GM12864 (cell line): ENCODE results near the gene CTDP1.

Experiments
- DNase-seq: peaks from one replicate; pipeline ENCODE4 v3.0.0-alpha.2; 2011; ENCODE audit warnings: low read depth
- H3K4me3 ChIP-seq: 2 replicates; pipeline ENCODE4 v1.5.1; 2011; ENCODE audit warnings: mild to moderate bottlenecking, low read depth, low read length, control low read depth
- TF ChIP-seq, protein P1 (sequence below): IDR thresholded peaks from 2 replicates; pipeline ENCODE4 v1.5.1; 2011; ENCODE audit warnings: low read depth, mild to moderate bottlenecking, moderate library complexity, low read length, control low read depth, inconsistent platforms; ENCODE audit errors: missing control alignments

Gene CTDP1, protein sequence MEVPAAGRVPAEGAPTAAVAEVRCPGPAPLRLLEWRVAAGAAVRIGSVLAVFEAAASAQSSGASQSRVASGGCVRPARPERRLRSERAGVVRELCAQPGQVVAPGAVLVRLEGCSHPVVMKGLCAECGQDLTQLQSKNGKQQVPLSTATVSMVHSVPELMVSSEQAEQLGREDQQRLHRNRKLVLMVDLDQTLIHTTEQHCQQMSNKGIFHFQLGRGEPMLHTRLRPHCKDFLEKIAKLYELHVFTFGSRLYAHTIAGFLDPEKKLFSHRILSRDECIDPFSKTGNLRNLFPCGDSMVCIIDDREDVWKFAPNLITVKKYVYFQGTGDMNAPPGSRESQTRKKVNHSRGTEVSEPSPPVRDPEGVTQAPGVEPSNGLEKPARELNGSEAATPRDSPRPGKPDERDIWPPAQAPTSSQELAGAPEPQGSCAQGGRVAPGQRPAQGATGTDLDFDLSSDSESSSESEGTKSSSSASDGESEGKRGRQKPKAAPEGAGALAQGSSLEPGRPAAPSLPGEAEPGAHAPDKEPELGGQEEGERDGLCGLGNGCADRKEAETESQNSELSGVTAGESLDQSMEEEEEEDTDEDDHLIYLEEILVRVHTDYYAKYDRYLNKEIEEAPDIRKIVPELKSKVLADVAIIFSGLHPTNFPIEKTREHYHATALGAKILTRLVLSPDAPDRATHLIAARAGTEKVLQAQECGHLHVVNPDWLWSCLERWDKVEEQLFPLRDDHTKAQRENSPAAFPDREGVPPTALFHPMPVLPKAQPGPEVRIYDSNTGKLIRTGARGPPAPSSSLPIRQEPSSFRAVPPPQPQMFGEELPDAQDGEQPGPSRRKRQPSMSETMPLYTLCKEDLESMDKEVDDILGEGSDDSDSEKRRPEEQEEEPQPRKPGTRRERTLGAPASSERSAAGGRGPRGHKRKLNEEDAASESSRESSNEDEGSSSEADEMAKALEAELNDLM

DNA sequence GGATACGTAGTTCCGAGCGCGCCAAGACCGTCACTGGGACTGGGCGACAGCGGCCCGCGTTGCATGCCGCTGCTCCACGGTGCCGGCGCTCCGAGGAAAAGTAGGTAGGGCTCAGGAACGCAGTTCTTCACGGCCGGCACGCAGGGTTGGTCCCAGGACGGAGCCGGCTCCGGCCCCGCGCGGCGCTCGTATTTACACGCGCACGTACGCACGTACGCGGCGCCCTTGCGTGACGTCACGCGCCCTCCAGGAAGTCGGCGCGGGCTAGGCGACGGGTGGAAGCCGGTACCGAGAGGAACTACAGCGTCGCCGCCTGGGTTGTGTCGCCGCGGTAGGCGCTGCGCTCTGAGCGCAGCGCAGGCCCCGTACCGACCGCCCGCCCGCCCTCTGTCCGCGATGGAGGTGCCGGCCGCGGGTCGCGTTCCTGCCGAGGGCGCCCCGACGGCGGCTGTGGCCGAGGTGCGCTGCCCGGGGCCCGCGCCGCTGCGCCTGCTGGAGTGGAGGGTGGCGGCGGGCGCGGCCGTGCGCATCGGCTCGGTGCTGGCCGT lies at the start of gene CTDP1:
TSS of gene CTDP1 (plus strand) at position 252 of the 548 bp plus-strand sequence. CDS start at position 397, 145 bp downstream.
- DNase-seq: peak; percentile 78
- peak within 1 kb of the TSS; percentile 94 for H3K4me3 ChIP-seq
- TF ChIP-seq, protein P1, sequence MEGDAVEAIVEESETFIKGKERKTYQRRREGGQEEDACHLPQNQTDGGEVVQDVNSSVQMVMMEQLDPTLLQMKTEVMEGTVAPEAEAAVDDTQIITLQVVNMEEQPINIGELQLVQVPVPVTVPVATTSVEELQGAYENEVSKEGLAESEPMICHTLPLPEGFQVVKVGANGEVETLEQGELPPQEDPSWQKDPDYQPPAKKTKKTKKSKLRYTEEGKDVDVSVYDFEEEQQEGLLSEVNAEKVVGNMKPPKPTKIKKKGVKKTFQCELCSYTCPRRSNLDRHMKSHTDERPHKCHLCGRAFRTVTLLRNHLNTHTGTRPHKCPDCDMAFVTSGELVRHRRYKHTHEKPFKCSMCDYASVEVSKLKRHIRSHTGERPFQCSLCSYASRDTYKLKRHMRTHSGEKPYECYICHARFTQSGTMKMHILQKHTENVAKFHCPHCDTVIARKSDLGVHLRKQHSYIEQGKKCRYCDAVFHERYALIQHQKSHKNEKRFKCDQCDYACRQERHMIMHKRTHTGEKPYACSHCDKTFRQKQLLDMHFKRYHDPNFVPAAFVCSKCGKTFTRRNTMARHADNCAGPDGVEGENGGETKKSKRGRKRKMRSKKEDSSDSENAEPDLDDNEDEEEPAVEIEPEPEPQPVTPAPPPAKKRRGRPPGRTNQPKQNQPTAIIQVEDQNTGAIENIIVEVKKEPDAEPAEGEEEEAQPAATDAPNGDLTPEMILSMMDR: no peak

DNA sequence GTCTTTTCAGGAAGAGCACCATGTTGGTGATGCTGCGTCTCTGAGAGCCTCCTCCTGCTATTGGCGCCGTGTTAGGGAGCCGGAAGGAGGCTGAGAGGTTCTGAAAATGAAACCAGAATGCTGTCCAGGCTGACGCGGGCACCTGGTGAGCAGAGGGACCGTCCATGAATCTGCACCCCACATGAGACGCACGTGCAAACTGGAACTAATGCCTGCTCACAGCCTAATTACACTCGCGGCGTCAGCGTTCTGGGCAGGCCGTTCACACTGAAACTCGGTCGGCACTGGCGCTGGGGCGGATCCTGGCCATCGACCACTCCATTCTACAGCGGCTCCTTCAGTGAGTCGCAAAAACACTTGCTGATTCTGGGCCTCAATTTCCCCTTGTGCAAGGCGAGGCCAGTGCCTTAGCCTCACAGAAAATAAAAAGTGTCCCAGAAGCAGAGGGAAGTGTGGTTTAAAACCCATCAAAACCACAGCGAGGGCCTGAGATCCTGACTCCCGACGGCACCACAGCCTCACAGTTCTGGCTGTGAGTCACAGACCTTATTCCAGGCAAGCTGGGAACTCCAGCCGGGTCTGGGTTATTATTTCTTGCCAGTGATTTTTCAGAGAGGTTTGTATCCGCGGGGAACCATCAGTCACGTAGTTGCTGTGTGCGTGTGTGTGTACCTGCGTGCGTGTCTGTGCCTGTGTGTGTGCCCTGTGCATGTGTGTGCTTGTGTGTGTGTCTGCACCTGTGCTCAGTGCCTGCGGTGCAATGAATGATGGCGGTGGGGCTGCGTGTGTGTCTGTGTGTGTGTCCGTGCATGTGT lies 49.1 kb upstream of the CTDP1 start:
- H3K4me3 ChIP-seq: no peak overlapping the region
- TF ChIP-seq, protein P1: no peak
- no peak for DNase-seq

DNA sequence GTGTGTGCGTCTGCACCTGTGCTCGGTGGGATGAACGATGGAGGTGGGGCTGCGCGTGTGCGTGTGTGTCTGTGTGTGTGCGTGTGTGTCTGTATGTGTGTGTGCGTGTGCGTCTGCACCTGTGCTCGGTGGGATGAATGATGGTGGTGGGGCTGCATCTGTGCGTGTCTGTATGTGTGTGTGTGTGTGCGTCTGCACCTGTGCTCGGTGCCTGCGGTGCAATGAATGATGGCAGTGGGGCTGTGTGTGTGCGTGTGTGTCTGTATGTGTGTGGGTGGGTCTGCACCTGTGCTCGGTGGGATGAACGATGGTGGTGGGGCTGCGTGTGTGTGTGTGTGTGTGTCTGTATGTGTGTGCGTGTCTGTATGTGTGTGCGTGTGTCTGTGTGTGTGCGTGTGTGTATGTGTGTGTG lies 48.5 kb upstream of the CTDP1 start:
- no peak for DNase-seq
- no peak overlapping the region for H3K4me3 ChIP-seq
- TF ChIP-seq, protein P1: no peak

DNA sequence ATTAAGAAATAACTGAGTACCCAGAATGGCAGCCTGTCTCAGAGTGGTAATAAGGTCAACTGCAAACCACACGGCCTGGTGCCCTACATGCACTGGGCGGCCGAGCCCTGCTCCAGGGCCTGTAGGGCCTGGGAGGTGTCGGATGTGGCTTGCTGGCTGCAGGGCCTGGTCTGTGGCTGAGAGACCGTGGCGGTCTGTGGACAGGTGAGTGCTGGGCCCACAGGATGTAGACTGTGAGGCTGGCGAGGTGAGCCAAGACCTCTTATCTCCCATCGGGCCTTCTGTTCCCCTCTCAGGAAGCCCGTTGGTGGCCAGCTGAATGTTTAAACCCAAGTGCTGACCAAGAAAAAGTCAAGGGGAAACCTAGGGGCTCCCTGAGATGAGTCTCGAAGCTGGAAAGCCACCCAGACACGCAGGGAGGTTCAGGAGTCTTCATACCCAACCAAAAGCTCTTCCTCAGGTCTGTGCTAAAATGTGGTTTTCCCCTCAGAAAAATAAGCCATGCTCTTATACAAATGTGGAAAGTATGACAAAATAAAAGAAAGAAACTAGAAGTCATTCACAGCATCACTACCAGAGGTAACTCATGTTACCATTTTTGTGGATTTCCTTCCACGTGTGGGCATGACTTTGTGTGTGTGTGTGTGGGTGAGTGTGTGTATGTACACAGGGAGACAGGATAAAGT lies 47.7 kb upstream of the CTDP1 start:
- TF ChIP-seq, protein P1: no peak
- DNase-seq: no peak
- H3K4me3 ChIP-seq: no peak overlapping the region

DNA sequence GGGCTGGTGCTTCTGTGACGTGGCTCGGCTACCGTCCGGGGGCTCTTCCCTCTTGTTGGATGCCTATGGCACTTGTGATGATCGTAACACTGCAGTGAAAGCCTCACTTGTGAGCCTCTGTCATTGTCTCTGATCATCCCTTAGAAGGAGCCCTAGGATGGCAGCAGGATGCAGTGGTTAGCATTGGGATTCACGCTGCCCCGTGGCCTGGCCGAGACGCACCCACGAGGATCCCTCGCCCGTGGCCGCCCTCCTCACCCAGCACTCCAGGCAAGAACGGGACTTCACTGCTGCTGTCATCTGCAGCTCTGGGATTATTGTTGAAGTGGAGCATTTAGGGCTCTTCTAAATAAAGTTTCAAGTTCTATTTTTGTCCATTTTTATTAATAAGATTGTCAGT lies 46.8 kb upstream of the CTDP1 start:
- no peak overlapping the region for H3K4me3 ChIP-seq
- DNase-seq: no peak
- TF ChIP-seq, protein P1: no peak

DNA sequence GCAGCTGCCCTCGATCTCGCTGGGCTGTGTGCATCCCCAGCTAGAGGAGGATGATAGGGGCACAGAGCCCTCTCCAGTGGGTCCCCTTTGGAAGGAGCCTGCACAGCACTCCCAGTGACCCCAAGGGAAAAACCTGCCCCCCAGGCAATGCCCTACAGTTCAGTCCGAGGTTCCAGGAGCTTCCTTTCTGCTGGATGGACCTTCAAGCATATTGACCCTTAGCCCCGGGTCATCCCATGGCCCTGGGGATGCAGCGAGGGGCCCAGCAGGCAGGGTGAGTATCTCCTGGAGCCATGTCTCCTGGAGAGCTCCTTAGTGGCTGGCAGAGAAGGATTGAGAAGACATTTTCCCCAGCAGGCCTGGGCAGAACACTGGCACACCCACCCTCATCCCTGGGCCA lies 45.4 kb upstream of the CTDP1 start:
- TF ChIP-seq, protein P1: no peak
- no peak overlapping the region for H3K4me3 ChIP-seq
- no peak for DNase-seq
